ENCODE measurements around the gene CAPN5.
A peak's percentile ranks its signal among the peaks of the same experiment; 100 is the strongest.
"Not testable (repeated sequence)": the region's sequence is repeated elsewhere in the genome, so short reads cannot be mapped to it uniquely, and the experiment has no call there.

The CAPN5 gene

GRCh38 chr11:77066229-77067042 is at the start of gene CAPN5:
Gene CAPN5, plus strand, starts transcription at chr11:77066971. Its CDS starts 17,916 bp downstream, at chr11:77084887.
- DNase-seq (ENCODE audit: low read depth), result peak; percentile 94

GRCh38 chr11:77018396-77018924 is 48.3 kb upstream of the CAPN5 start:
- not testable (repeated sequence) for DNase-seq (ENCODE audit: low read depth)

GRCh38 chr11:77019976-77020595 is 46.7 kb upstream of the CAPN5 start:
- DNase-seq (ENCODE audit: low read depth), result peak; percentile 57

- no peak for DNase-seq (ENCODE audit: low read depth)
Measured at GRCh38 chr11:77020734-77021133, 46.0 kb upstream of the CAPN5 start.

- DNase-seq (ENCODE audit: low read depth), result no peak
Measured at GRCh38 chr11:77024745-77025144, 42.0 kb upstream of the CAPN5 start.

- DNase-seq (ENCODE audit: low read depth), result no peak
Measured at GRCh38 chr11:77026221-77026620, 40.5 kb upstream of the CAPN5 start.

- no peak for DNase-seq (ENCODE audit: low read depth)
Measured at GRCh38 chr11:77026743-77027142, 40.0 kb upstream of the CAPN5 start.

GRCh38 chr11:77027275-77027674 is 39.5 kb upstream of the CAPN5 start:
- DNase-seq (ENCODE audit: low read depth), result no peak

- no peak for DNase-seq (ENCODE audit: low read depth)
Measured at GRCh38 chr11:77029829-77030228, 36.9 kb upstream of the CAPN5 start.

GRCh38 chr11:77030834-77031414 is 35.8 kb upstream of the CAPN5 start:
- DNase-seq (ENCODE audit: low read depth), result no peak

GRCh38 chr11:77031599-77031998 is 35.2 kb upstream of the CAPN5 start:
- DNase-seq (ENCODE audit: low read depth), result no peak

- no peak for DNase-seq (ENCODE audit: low read depth)
Measured at GRCh38 chr11:77035039-77035438, 31.7 kb upstream of the CAPN5 start.

- DNase-seq (ENCODE audit: low read depth), result no peak
Measured at GRCh38 chr11:77035580-77035979, 31.2 kb upstream of the CAPN5 start.

GRCh38 chr11:77036398-77036797 is 30.4 kb upstream of the CAPN5 start:
- DNase-seq (ENCODE audit: low read depth), result no peak

- DNase-seq (ENCODE audit: low read depth), result no peak
Measured at GRCh38 chr11:77037057-77037456, 29.7 kb upstream of the CAPN5 start.

- no peak for DNase-seq (ENCODE audit: low read depth)
Measured at GRCh38 chr11:77038029-77038824, 28.5 kb upstream of the CAPN5 start.

- DNase-seq (ENCODE audit: low read depth), result no peak
Measured at GRCh38 chr11:77038825-77039326, 27.9 kb upstream of the CAPN5 start.

- DNase-seq (ENCODE audit: low read depth), result peak; percentile 51
Measured at GRCh38 chr11:77039491-77040400, 27.0 kb upstream of the CAPN5 start.

- no peak for DNase-seq (ENCODE audit: low read depth)
Measured at GRCh38 chr11:77040401-77040777, 26.4 kb upstream of the CAPN5 start.

- DNase-seq (ENCODE audit: low read depth), result no peak
Measured at GRCh38 chr11:77040889-77041288, 25.9 kb upstream of the CAPN5 start.

Data from iris pigment epithelial cell (primary cell).